ENCODE results near the gene INPPL1. TPM values are rescaled to one million over a fixed set of nuclear protein-coding genes. Genes with fewer than 3 reads are reported as not detected.

INPPL1 gene
- total RNA-seq, 1 experiment from 2014 or later, result 214 TPM

- Histone ChIP-seq H2BK120ac (ENCODE audit: low read depth, low read length, poor library complexity, severe bottlenecking) (no peak overlapping the region), H2BK12ac (ENCODE audit: insufficient read length, low read depth, low read length) (no peak overlapping the region), H3K14ac (ENCODE audit: insufficient read depth, low read length) (no peak overlapping the region), H3K23ac (ENCODE audit: insufficient read length, low read depth, low read length) (no peak overlapping the region), H2BK20ac (ENCODE audit: low read depth, low read length, poor library complexity, severe bottlenecking) (no peak overlapping the region), H3K4me2 (ENCODE audit: insufficient read depth, insufficient read length, low read length) (no peak overlapping the region), H3K56ac (ENCODE audit: insufficient read length, low read depth, low read length) (no peak overlapping the region), H3T11ph (ENCODE audit: low read length) (no peak overlapping the region), H3K23me2 (ENCODE audit: insufficient read length, low read depth, low read length, poor library complexity, severe bottlenecking) (no peaks in the 10 kb centered on the region), H3K79me2 (ENCODE audit: insufficient read depth, low read length) (no peaks in the 10 kb centered on the region), H2AK5ac (ENCODE audit: insufficient read length, low read length) (no peak overlapping the region), H2BK15ac (ENCODE audit: low read depth, low read length) (no peak overlapping the region), H4K5ac (ENCODE audit: insufficient read length, low read depth, low read length) (no peak overlapping the region), H3K18ac (ENCODE audit: insufficient read length, low read depth, low read length) (no peak overlapping the region), H4K91ac (ENCODE audit: insufficient read length, low read depth, low read length) (no peak overlapping the region), H3K9ac (ENCODE audit: extremely low read depth, insufficient read length, low read length) (no peak overlapping the region), H3K4me1 (ENCODE audit: insufficient read depth, low read length) (no peaks in the 10 kb centered on the region), H3K4ac (ENCODE audit: low read depth, low read length) (no peak overlapping the region), H4K8ac (replicated peaks; ENCODE audit: insufficient read length, low read depth, low read length) (no peak overlapping the region), H3K79me1 (ENCODE audit: insufficient read depth, low read depth, low read length, poor library complexity, severe bottlenecking) (no peaks in the 10 kb centered on the region), H3K9me3 (ENCODE audit: control insufficient read depth, low read depth, low read length) (no peaks in the 10 kb centered on the region), H2AFZ (ENCODE audit: low read length) (no peak overlapping the region), H3K27me3 (ENCODE audit: insufficient read depth, low read length) (no peaks in the 10 kb centered on the region), H2BK5ac (ENCODE audit: insufficient read length, low read length) (no peak overlapping the region), H3K27ac (ENCODE audit: insufficient read length, low read depth, low read length) (no peak overlapping the region), H4K20me1 (ENCODE audit: control insufficient read depth, insufficient read depth, insufficient read length) (no peaks in the 10 kb centered on the region)
- Mint-ChIP-seq H3K4me1 (peaks cover 0 to 7% of the 10 kb centered on the region in 2 experiments; a peak in 1 of 4 replicates), H3K27ac (no peak overlapping the region), H3K9me3 (no peaks in the 10 kb centered on the region), H3K36me3 (ENCODE audit: insufficient read depth in 1 of 3, low read depth in 3 of 3) (no peaks in the 10 kb centered on the region), H3K4me3 (no peak overlapping the region), H3K27me3 (ENCODE audit: low read depth) (peaks cover 2% of the 10 kb centered on the region; the same call in 1 of the 2 replicates)
- DNase-seq, result no peak
- TF ChIP-seq, protein P1, sequence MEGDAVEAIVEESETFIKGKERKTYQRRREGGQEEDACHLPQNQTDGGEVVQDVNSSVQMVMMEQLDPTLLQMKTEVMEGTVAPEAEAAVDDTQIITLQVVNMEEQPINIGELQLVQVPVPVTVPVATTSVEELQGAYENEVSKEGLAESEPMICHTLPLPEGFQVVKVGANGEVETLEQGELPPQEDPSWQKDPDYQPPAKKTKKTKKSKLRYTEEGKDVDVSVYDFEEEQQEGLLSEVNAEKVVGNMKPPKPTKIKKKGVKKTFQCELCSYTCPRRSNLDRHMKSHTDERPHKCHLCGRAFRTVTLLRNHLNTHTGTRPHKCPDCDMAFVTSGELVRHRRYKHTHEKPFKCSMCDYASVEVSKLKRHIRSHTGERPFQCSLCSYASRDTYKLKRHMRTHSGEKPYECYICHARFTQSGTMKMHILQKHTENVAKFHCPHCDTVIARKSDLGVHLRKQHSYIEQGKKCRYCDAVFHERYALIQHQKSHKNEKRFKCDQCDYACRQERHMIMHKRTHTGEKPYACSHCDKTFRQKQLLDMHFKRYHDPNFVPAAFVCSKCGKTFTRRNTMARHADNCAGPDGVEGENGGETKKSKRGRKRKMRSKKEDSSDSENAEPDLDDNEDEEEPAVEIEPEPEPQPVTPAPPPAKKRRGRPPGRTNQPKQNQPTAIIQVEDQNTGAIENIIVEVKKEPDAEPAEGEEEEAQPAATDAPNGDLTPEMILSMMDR (conservative IDR thresholded peaks at IDR 0.05), result no peak
- no CpG with 5 or more reads among the region's 2 CpGs for WGBS (ENCODE audit: extremely low coverage, insufficient read length, low lambda C conversion rate)
Measured at GRCh38 chr11:72203163-72203562, 21.4 kb upstream of the INPPL1 start.
